Hepatocyte (in vitro differentiated cells): ENCODE results near the gene SH2D3C. TPM values are rescaled to one million over a fixed set of nuclear protein-coding genes. Genes with fewer than 3 reads are reported as not detected.

Source experiments
- DNase-seq: peaks from one replicate; pipeline ENCODE4 v3.0.0-alpha.2; 2016; ENCODE audit warnings: low spot score
- H2AFZ ChIP-seq: fragments of 200-600 bp; sonication (generic); 2 replicates; pipeline ENCODE4 v1.6.0; 2016; ENCODE audit warnings: antibody characterized with exemption, mild to moderate bottlenecking
- H3K27ac ChIP-seq: fragments of 200-600 bp; sonication (generic); 2 replicates; pipeline ENCODE4 v1.5.1; 2016; ENCODE audit warnings: mild to moderate bottlenecking
- H3K27me3 ChIP-seq: fragments of 200-600 bp; sonication (generic); 2 replicates; pipeline ENCODE4 v1.6.1; 2016
- H3K36me3 ChIP-seq: fragments of 200-600 bp; sonication (generic); replicated peaks from 2 replicates; pipeline ENCODE4 v1.5.1; 2016; ENCODE audit warnings: low read depth; ENCODE audit not compliant: insufficient read depth
- H3K4me1 ChIP-seq: fragments of 200-600 bp; sonication (generic); 2 replicates; pipeline ENCODE4 v1.5.1; 2016; ENCODE audit warnings: mild to moderate bottlenecking, moderate library complexity; ENCODE audit not compliant: insufficient read depth
- H3K4me2 ChIP-seq: fragments of 200-600 bp; sonication (generic); 2 replicates; pipeline ENCODE4 v1.6.0; 2016
- H3K4me3 ChIP-seq: fragments of 200-600 bp; sonication (generic); 2 replicates; pipeline ENCODE4 v1.5.1; 2016; ENCODE audit warnings: mild to moderate bottlenecking
- H3K79me2 ChIP-seq: fragments of 200-600 bp; sonication (generic); 2 replicates; pipeline ENCODE4 v1.6.0; 2017; ENCODE audit warnings: mild to moderate bottlenecking
- H3K9me2 ChIP-seq: fragments of 200-600 bp; sonication (generic); replicated peaks from 2 replicates; pipeline ENCODE4 v1.6.0; 2017; ENCODE audit warnings: mild to moderate bottlenecking; ENCODE audit not compliant: insufficient read depth
- H3K9me3 ChIP-seq: fragments of 200-600 bp; sonication (generic); 2 replicates; pipeline ENCODE4 v1.5.1; 2016; ENCODE audit warnings: low read depth, mild to moderate bottlenecking
- H4K20me1 ChIP-seq: fragments of 200-600 bp; sonication (generic); 2 replicates; pipeline ENCODE4 v1.6.0; 2016; ENCODE audit warnings: mild to moderate bottlenecking; ENCODE audit not compliant: insufficient read depth, poor library complexity, severe bottlenecking
- CTCF ChIP-seq: fragments of 200-600 bp; sonication (generic); IDR thresholded peaks from 2 replicates; pipeline ENCODE4 v1.5.1; 2016; ENCODE audit warnings: antibody characterized with exemption, mild to moderate bottlenecking; ENCODE audit not compliant: poor library complexity
- EZH2 ChIP-seq: fragments of 200-600 bp; sonication (generic); IDR thresholded peaks from 2 replicates; pipeline ENCODE4 v1.6.1; 2016; ENCODE audit warnings: antibody characterized with exemption, mild to moderate bottlenecking, borderline replicate concordance
- EZH2phosphoT487 ChIP-seq: fragments of 200-600 bp; sonication (generic); IDR thresholded peaks from one replicate; pipeline ENCODE4 v1.6.1; 2018; ENCODE audit warnings: antibody characterized with exemption, mild to moderate bottlenecking, low read depth, moderate library complexity; ENCODE audit not compliant: unreplicated experiment, severe bottlenecking
- WGBS: methylation state at CpG from one replicate; pipeline ENCODE4 v1.1.6; 2016; ENCODE audit warnings: low lambda C conversion rate; ENCODE audit errors: missing lambda C conversion rate; 5-methylcytosine and 5-hydroxymethylcytosine counted together
- polyA plus RNA-seq: library from polyadenylated mRNA; unstranded; fragments of >200 nt; fragmentation: Nextera tagmentation; extraction: Ambion mirVana; gene quantifications from 2 replicates; pipeline ENCODE4 v1.2.1, GENCODE V29; 2016
- total RNA-seq: library from RNA; depleted of rRNA; stranded (reverse); fragments of >200 nt; gene quantifications from 2 replicates; pipeline ENCODE4 v1.2.3, GENCODE V29; 2014

SH2D3C gene
- total and polyA plus RNA-seq, 2 experiments from 2014 or later = 0.23 to 0.89 TPM

- TF ChIP-seq EZH2phosphoT487 = no peak
- TF ChIP-seq EZH2 = no peak
- no peak for TF ChIP-seq CTCF
- H3K36me3 ChIP-seq = no peaks in the 10 kb centered on the region
- no peak for DNase-seq
- H3K4me1 ChIP-seq = no peaks in the 10 kb centered on the region
- H3K27ac ChIP-seq = no peak overlapping the region
- WGBS = 97% methylated on average over 9 of the region's 10 CpGs
- H4K20me1 ChIP-seq = no peaks in the 10 kb centered on the region
- H3K9me2 ChIP-seq = no peaks in the 10 kb centered on the region
- no peak overlapping the region for H2AFZ ChIP-seq
- H3K9me3 ChIP-seq = no peaks in the 10 kb centered on the region
- H3K4me3 ChIP-seq = no peak overlapping the region
- no peak overlapping the region for H3K4me2 ChIP-seq
- no peaks in the 10 kb centered on the region for H3K79me2 ChIP-seq
- H3K27me3 ChIP-seq = no peaks in the 10 kb centered on the region
These were observed 65.6 kb downstream of the SH2D3C start for GRCh38 chr9:127712867-127713266.

- TF ChIP-seq EZH2phosphoT487 (no peak), EZH2 (no peak), CTCF (no peak)
- Histone ChIP-seq H3K4me2 (no peak overlapping the region), H3K4me1 (no peaks in the 10 kb centered on the region), H3K79me2 (no peaks in the 10 kb centered on the region), H3K27me3 (no peaks in the 10 kb centered on the region), H2AFZ (no peak overlapping the region), H3K9me2 (no peaks in the 10 kb centered on the region), H4K20me1 (no peaks in the 10 kb centered on the region), H3K9me3 (no peaks in the 10 kb centered on the region), H3K4me3 (no peak overlapping the region), H3K27ac (no peak overlapping the region), H3K36me3 (no peaks in the 10 kb centered on the region)
- 94% methylated on average over 11 of the region's 11 CpGs for WGBS
- DNase-seq = no peak
These were observed 66.1 kb downstream of the SH2D3C start for GRCh38 chr9:127712371-127712770.

GRCh38 chr9:127711831-127712274, 66.6 kb downstream of the SH2D3C start:
- Histone ChIP-seq H3K4me3 (no peak overlapping the region), H3K79me2 (no peaks in the 10 kb centered on the region), H4K20me1 (no peaks in the 10 kb centered on the region), H3K27ac (no peak overlapping the region), H3K36me3 (no peaks in the 10 kb centered on the region), H3K4me2 (no peak overlapping the region), H2AFZ (no peak overlapping the region), H3K4me1 (no peaks in the 10 kb centered on the region), H3K9me2 (no peaks in the 10 kb centered on the region), H3K27me3 (no peaks in the 10 kb centered on the region), H3K9me3 (no peaks in the 10 kb centered on the region)
- TF ChIP-seq EZH2 (no peak), CTCF (no peak), EZH2phosphoT487 (no peak)
- no peak for DNase-seq
- WGBS = 81% methylated on average over 11 of the region's 11 CpGs

GRCh38 chr9:127711226-127711701, 67.2 kb downstream of the SH2D3C start:
- Histone ChIP-seq H4K20me1 (no peaks in the 10 kb centered on the region), H3K4me3 (no peak overlapping the region), H2AFZ (no peak overlapping the region), H3K4me1 (no peaks in the 10 kb centered on the region), H3K79me2 (no peaks in the 10 kb centered on the region), H3K36me3 (no peaks in the 10 kb centered on the region), H3K9me2 (no peaks in the 10 kb centered on the region), H3K27me3 (no peaks in the 10 kb centered on the region), H3K9me3 (no peaks in the 10 kb centered on the region), H3K4me2 (no peak overlapping the region), H3K27ac (no peak overlapping the region)
- DNase-seq = no peak
- WGBS = 84% methylated on average over 9 of the region's 9 CpGs
- no peak for TF ChIP-seq EZH2
- TF ChIP-seq CTCF = no peak
- no peak for TF ChIP-seq EZH2phosphoT487
